Peyer's patch (tissue), 4 donors: ENCODE data around the gene C14orf180.

Experiments used
- CTCF ChIP-seq, 6 experiments: fragments of 450-650 bp in 4 of 6; fragments of 200-600 bp in 2 of 6; sonication (generic) in 1 of 6; IDR thresholded peaks; one replicate each; pipeline ENCODE4 v1.5.1; 2017 to 2019; ENCODE audit warnings: antibody characterized with exemption in 6 of 6, mild to moderate bottlenecking in 3 of 6, moderate library complexity in 1 of 6
- POLR2A ChIP-seq, 2 donors: fragments of 450-650 bp; IDR thresholded peaks; one replicate each; pipeline ENCODE4 v1.5.1; 2017; ENCODE audit warnings: antibody characterized with exemption in 2 of 2, mild to moderate bottlenecking in 2 of 2, moderate library complexity in 2 of 2

GRCh38 chr14:104545942-104546501 is 33.5 kb upstream of the C14orf180 start:
- TF ChIP-seq POLR2A (IDR thresholded peaks at IDR 0.05) (no peak), CTCF (IDR thresholded peaks at IDR 0.05) (no peak)
